Body of pancreas (tissue), 4 donors: Measurements from ENCODE around the gene ZBTB24.

Experiments used
- POLR2A ChIP-seq, 3 donors: fragments of 450-650 bp; IDR thresholded peaks; one replicate each; pipeline ENCODE4 v1.6.1; 2016; ENCODE audit warnings: antibody characterized with exemption in 3 of 3, mild to moderate bottlenecking in 2 of 3
- TF ChIP-seq, protein P1 (sequence below), 7 experiments: fragments of 450-650 bp in 4 of 7; fragments of 200-600 bp in 3 of 7; sonication (generic) in 3 of 7; IDR thresholded peaks; one replicate each; pipeline ENCODE4 v1.5.1; 2016 to 2019; ENCODE audit warnings: antibody characterized with exemption in 7 of 7

DNA sequence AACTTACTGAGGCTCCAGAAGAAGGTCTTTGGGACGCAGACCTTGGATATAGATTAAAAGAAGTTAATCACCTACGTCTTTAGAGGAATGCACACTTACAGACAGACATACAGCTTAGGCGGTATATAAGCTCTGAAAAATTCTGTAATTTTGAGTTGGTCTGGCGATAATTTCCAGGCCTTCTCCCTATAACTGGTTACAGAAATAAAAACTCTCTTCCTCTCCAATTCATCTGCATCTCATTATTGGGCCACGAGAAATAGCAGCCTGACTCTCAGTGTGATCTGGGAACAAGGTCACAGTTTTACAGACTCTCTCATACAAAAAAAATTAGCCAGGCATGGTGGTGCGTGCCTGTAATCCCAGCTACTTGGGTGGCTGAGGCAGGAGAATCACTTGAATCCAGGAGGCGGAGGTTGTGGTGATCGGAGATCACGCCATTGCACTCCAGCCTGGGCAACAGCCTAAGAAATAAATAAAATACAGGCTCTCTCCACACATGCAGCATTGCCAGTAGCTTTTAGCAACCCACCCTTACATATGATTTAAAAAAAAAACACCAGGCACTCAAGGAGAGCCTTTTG, 4.7 kb downstream of the ZBTB24 start:
- TF ChIP-seq POLR2A (IDR thresholded peaks at IDR 0.05): no peak
- TF ChIP-seq, protein P1, sequence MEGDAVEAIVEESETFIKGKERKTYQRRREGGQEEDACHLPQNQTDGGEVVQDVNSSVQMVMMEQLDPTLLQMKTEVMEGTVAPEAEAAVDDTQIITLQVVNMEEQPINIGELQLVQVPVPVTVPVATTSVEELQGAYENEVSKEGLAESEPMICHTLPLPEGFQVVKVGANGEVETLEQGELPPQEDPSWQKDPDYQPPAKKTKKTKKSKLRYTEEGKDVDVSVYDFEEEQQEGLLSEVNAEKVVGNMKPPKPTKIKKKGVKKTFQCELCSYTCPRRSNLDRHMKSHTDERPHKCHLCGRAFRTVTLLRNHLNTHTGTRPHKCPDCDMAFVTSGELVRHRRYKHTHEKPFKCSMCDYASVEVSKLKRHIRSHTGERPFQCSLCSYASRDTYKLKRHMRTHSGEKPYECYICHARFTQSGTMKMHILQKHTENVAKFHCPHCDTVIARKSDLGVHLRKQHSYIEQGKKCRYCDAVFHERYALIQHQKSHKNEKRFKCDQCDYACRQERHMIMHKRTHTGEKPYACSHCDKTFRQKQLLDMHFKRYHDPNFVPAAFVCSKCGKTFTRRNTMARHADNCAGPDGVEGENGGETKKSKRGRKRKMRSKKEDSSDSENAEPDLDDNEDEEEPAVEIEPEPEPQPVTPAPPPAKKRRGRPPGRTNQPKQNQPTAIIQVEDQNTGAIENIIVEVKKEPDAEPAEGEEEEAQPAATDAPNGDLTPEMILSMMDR (IDR thresholded peaks at IDR 0.05): no peak
